K562 treated with DMSO at 1 percent for 48 hours (cell line): ENCODE results near the gene SLC35E1. TPM values are rescaled to one million over a fixed set of nuclear protein-coding genes. Genes with fewer than 3 reads are reported as not detected.

Experiments
- total RNA-seq: library from RNA; unstranded; fragments of 300-600 nt; gene quantifications from 2 replicates; pipeline ENCODE4 v1.2.3, GENCODE V29; 2022; ENCODE audit warnings: low replicate concordance; ENCODE audit errors: extremely low read depth

Gene SLC35E1
- total RNA-seq = not detected in 2 replicates

DNA sequence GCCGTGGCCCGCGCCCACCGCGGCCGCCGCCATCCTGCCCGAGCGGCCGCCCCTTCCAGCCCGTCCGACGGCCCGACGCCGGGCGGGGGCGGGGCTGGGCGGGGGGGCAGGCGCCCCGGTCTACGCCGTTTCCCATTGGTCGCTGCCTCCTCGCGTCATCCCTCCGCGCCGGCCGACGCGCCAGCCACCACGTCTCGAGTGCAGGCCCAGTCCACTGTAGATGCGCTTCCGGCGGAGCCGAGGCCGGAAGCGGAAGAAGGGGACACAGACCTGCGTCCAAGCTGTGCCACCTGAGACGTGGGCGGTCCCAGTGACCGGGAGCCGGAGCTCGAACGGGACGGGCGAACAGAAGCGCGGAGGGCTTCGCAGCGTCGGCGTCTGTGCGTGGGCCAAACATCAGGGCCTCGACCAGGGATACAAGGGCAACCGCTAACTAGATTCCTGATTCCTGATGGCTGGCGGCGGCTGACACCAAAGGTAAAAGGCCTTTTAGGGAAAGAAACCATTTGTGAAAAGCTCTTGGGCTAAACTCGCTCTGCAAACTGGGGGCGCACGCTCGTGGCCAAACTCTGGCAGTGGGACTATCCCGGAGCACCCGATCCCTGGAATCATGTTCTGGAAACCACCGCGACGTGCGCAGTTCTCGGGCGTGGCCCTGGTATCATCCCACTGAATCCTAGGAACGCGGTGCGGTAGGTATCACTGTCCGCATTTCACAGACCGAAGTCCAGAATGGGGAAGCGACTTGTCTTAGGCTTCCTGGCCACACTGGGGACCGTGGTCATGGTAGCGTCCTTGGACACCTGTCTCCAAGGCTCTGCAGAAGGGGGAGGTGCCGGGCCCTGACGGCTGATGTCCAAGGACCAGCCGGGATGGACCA, at the start of gene SLC35E1:
TSS of gene SLC35E1 (minus strand) at position 84 of the 880 bp plus-strand sequence. CDS start at position 33, 51 bp downstream.

DNA sequence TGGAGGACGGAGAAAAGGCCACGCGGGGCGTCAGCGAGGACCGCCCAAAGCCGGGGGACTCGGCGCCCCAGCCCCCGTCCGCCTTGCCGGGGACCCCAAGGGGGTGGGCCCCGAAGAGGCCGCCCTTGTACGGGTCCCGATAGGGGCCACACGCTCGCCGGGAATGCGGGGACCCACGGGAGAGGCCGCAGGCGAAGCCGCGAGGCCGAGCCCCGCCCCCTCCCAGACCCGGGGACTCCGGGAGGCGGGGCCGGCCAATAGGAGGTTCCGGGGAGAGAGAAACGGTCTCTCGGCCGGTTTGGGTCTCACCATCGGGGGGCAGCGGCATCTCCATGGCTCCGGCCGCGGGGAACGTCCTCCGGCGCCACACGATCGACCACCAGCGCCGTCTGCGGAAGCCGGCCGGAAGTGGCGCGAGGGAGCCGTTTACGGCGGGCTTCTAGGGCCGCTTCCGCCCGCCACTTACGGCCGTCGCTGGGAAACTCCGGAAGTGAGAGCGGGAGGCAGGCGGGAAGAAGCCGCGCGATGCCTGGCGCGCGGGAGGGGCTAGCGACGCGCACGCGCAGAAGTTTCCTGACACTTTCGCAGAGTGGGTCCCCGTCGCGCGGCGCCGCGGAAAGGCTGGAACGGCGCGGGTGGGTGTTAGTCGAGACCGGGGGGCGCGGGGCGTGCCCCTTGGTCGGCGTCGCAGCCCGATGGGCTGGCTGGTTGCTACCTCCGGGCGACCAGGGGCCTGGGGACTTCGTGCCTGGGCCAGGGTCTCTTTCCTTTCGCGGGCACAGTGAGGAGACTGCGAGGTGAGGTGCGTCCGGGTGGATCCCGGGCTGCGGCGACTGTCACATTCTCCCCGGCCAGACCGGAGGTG, 29.9 kb downstream of the SLC35E1 start, which contains the start of gene CHERP:
TSS of gene CHERP (minus strand) at position 393 of the 865 bp plus-strand sequence. CDS start at position 334, 59 bp downstream.

Other genes starting within 250 kb of the SLC35E1 start
- gene KLF2, start 247.6 kb downstream of the SLC35E1 start, total RNA-seq = not detected in 2 replicates
- gene EPS15L1, start 100.4 kb downstream of the SLC35E1 start, total RNA-seq = not detected in 2 replicates
- gene CALR3, start 76.2 kb downstream of the SLC35E1 start, total RNA-seq = not detected in 2 replicates
- gene C19orf44, start 76.0 kb downstream of the SLC35E1 start, total RNA-seq = not detected in 2 replicates
- 213 TPM in 1 of 2 replicates, not detected in the other for gene CHERP, start 30.0 kb downstream of the SLC35E1 start, total RNA-seq
- not detected in 2 replicates for gene MED26, start 55.8 kb upstream of the SLC35E1 start, total RNA-seq
- not detected in 2 replicates for gene SMIM7, start 87.7 kb upstream of the SLC35E1 start, total RNA-seq
- gene TMEM38A, start 88.7 kb upstream of the SLC35E1 start, total RNA-seq = not detected in 2 replicates
- gene NWD1, start 147.4 kb upstream of the SLC35E1 start, total RNA-seq = not detected in 2 replicates